Upper lobe of right lung (tissue), 1 donor: ENCODE results near the gene ARHGEF10L. TPM values are rescaled to one million over a fixed set of nuclear protein-coding genes. Genes with fewer than 3 reads are reported as not detected.

ENCODE experiments used
- ATAC-seq: fragments of 200-7000 bp; cut with Tn5 transposase; one replicate; pipeline ENCODE4 v1.9.1; 2020; ENCODE audit warnings: mild to moderate bottlenecking, moderate library complexity
- DNase-seq: peaks from one replicate; pipeline ENCODE4 v3.0.0-alpha.2; 2020
- H3K27ac ChIP-seq: fragments of 200-600 bp; one replicate; pipeline ENCODE4 v1.8.0; 2022
- H3K27me3 ChIP-seq: fragments of 200-600 bp; one replicate; pipeline ENCODE4 v1.8.0; 2022; ENCODE audit warnings: mild to moderate bottlenecking
- H3K36me3 ChIP-seq: fragments of 200-600 bp; one replicate; pipeline ENCODE4 v1.8.0; 2022
- H3K4me1 ChIP-seq: fragments of 200-600 bp; one replicate; pipeline ENCODE4 v1.8.0; 2022
- H3K4me3 ChIP-seq: fragments of 200-600 bp; one replicate; pipeline ENCODE4 v1.8.0; 2022; ENCODE audit warnings: mild to moderate bottlenecking
- H3K9me3 ChIP-seq: fragments of 200-600 bp; one replicate; pipeline ENCODE4 v1.8.0; 2022
- intact Hi-C: fragments of 100-400 bp; cut with DNase I; formaldehyde crosslinking; loops from one replicate; pipeline ENCODE4 v1.11.0; 2022
- total RNA-seq: library from RNA; stranded (reverse); fragmentation: NEBNext Ultra II Directional; extraction: Animal tissue kit (Norgen Biotek cat#: 25700); gene quantifications from one replicate; pipeline ENCODE4 v1.2.1, GENCODE V29; 2021
- TF ChIP-seq, protein P1 (sequence below): fragments of 200-600 bp; IDR thresholded peaks from one replicate; pipeline ENCODE4 v1.8.0; 2022; ENCODE audit warnings: antibody characterized with exemption
- donor health status: DM: no; HTN: yes; CAD: no; lungs with severe emphysema.

ARHGEF10L gene
- total RNA-seq, 1 donor from 2014 or later, result 34.1 TPM

DNA sequence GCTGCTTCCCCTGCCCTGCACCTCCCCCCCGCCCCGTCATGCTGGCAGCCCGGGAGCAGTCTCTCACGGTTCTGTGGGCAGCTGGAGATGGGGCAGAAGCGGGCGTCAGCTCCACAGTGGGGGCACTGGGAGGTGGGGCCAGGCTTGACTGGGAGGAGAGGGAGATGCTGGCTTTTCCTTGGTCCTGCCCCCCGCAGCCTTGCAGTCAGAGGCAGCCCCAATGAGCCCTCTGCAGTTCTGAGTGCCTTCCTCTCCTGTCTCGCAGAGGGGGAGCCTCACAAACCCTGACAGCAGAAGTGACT is 21.7 kb downstream of the ARHGEF10L start:
- no peak for DNase-seq
- H3K9me3 ChIP-seq, result no peaks in the 10 kb centered on the region
- peak overlapping the region; percentile 73 for H3K27ac ChIP-seq
- ATAC-seq, result peak; percentile 22
- H3K4me3 ChIP-seq, result no peak overlapping the region
- intact Hi-C loops, result no loop called here
- peaks cover 25% of the 10 kb centered on the region for H3K4me1 ChIP-seq
- no peaks in the 10 kb centered on the region for H3K27me3 ChIP-seq
- TF ChIP-seq, protein P1, sequence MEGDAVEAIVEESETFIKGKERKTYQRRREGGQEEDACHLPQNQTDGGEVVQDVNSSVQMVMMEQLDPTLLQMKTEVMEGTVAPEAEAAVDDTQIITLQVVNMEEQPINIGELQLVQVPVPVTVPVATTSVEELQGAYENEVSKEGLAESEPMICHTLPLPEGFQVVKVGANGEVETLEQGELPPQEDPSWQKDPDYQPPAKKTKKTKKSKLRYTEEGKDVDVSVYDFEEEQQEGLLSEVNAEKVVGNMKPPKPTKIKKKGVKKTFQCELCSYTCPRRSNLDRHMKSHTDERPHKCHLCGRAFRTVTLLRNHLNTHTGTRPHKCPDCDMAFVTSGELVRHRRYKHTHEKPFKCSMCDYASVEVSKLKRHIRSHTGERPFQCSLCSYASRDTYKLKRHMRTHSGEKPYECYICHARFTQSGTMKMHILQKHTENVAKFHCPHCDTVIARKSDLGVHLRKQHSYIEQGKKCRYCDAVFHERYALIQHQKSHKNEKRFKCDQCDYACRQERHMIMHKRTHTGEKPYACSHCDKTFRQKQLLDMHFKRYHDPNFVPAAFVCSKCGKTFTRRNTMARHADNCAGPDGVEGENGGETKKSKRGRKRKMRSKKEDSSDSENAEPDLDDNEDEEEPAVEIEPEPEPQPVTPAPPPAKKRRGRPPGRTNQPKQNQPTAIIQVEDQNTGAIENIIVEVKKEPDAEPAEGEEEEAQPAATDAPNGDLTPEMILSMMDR, result no peak
- H3K36me3 ChIP-seq, result no peaks in the 10 kb centered on the region

DNA sequence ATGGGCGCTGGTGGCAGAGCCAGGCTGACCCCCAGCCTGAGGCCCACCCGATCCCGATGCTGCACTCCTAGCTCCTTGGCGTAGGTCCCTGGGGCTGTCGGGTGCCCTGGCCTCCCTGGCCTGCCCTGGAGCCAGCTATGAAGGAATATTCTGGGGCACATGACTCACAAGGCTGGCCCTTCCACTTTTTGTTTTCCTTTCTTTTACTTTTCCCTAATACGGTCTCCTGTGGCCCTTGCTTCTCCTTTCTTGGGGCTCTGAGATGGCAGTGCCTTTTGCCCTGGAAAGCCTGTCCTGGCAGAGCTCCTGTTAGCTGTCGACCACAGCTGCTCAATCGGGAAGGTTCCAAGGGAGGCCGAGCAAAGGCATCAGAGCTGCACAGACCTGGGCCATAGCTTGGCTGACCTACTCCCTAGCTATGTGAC is 22.1 kb downstream of the ARHGEF10L start:
- TF ChIP-seq, protein P1, result no peak
- H3K27me3 ChIP-seq, result no peaks in the 10 kb centered on the region
- H3K4me3 ChIP-seq, result no peak overlapping the region
- DNase-seq, result no peak
- no peaks in the 10 kb centered on the region for H3K36me3 ChIP-seq
- intact Hi-C loops, result no loop called here
- peak; percentile 73 for ATAC-seq
- H3K9me3 ChIP-seq, result no peaks in the 10 kb centered on the region
- H3K27ac ChIP-seq, result peak overlapping the region; percentile 73
- H3K4me1 ChIP-seq, result peaks cover 25% of the 10 kb centered on the region

DNA sequence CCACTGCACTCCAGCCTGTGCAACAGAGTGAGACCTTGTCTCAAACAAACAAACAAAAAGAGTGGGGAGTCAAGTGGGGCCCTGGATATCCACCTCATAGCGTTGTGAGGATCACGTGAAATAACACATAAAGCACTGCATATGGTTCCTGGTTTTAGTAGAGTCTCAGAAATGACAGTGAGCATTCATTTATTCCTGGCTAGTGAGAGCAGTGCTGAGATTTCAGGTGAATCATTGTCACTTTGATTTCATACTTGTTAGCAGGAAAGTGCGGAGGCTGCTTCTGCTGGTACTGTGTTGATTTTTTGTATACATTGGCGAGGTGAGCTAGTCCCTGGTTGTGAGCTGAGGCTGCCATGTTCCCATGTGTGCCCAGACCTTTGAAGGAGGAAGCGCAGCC is 22.9 kb downstream of the ARHGEF10L start:
- peaks cover 29% of the 10 kb centered on the region for H3K4me1 ChIP-seq
- peak overlapping the region; percentile 73 for H3K27ac ChIP-seq
- TF ChIP-seq, protein P1, result no peak
- no peaks in the 10 kb centered on the region for H3K9me3 ChIP-seq
- no peak overlapping the region for H3K4me3 ChIP-seq
- no peaks in the 10 kb centered on the region for H3K27me3 ChIP-seq
- DNase-seq, result no peak
- H3K36me3 ChIP-seq, result no peaks in the 10 kb centered on the region
- intact Hi-C loops, result no loop called here
- ATAC-seq, result no peak

DNA sequence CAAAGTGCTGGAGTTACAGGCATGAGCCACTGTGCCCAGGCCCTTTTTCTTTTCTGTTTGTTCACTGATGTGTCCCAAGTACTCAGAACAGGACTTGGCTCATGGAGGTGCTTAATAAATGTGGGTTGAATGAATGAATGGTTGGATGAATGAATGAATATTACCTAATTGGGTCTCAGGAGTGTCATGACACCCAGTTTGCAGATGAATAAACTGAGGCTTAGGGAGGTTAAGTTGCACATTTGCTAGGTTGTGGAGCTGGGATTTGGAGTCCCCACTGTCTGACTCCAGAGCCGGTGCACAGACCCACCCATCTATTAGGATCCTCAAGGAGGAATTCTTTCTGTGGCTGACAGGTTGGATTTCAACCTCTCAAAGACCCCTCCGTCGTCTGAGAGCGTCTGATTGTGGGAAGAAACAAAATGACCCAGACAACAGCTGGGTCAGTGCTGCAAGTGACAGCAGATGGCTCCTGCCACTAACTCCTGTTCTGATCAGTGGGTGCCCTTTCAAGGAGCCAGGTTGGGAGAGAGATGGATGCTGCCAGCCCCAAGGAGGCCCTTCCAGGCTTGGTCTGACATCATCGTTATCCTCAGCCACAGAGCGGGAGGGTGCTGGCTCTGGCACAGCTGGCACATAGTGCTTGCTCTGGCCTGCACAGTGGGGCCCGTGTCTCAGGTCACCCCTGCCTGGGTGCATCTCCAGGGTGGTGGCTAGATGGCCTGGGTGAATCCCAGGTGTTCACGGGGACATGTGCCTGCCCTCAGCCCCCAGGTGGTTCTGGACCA is 24.2 kb downstream of the ARHGEF10L start:
- peaks cover 39% of the 10 kb centered on the region for H3K4me1 ChIP-seq
- TF ChIP-seq, protein P1, result no peak
- no peak for ATAC-seq
- no peak overlapping the region for H3K4me3 ChIP-seq
- intact Hi-C loops, result no loop called here
- H3K27ac ChIP-seq, result no peak overlapping the region
- no peak for DNase-seq
- H3K36me3 ChIP-seq, result no peaks in the 10 kb centered on the region
- no peaks in the 10 kb centered on the region for H3K9me3 ChIP-seq
- H3K27me3 ChIP-seq, result no peaks in the 10 kb centered on the region

DNA sequence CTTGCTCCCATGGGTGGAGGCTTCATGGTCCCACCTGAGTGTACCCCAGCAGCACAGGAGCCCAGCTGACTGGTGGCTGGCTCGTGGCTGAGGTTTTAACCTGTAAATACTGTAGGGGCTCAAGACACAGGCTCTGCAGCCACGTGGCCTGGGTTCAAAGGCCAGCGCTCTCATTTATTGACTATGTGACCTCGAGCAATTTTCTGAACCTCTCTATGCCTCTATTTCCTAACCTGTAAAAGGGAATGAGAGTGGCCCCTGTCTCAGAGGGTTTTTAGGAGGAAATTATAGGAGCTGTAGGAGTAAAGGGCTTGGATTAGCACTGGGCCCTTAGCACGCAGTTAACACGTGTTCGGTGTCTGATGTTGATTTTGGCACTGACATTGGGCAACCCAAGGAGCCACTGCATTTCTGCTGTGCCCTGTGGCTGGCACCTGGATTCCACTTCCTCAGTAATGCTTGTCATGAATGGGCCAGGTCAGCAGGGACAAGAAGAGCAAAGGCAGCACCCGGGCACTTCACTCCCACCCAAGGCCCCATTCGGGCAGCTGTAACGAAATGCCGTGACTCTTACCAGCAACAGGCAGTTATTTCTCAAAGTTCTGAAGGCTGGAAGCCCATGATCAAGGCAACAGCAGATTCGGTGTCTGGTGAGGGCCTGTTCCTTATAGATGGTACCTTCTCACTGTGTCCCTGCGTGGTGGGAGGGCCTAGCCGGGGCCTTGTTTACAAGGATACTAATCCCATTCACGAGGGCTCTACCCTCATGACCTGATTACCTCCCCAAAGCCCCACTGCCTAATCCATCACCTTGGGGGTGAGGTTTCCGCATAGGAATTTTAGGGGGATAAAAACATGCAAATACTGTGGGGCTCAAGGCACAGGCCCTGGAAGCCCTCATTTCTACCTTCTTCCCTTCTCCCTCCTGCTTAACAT is 25.2 kb downstream of the ARHGEF10L start:
- Histone ChIP-seq H3K4me1 (peaks cover 49% of the 10 kb centered on the region), H3K27me3 (no peaks in the 10 kb centered on the region), H3K36me3 (no peaks in the 10 kb centered on the region), H3K4me3 (no peak overlapping the region), H3K9me3 (no peaks in the 10 kb centered on the region), H3K27ac (no peak overlapping the region)
- TF ChIP-seq, protein P1, result no peak
- intact Hi-C loops, result no loop called here
- ATAC-seq (peak; percentile 57), DNase-seq (no peak)
